ENCODE measurements around the gene PYY. TPM values are rescaled to one million over a fixed set of nuclear protein-coding genes. Genes with fewer than 3 reads are reported as not detected.

The PYY gene
- total RNA-seq, 1 experiment from 2014 or later = 2.0 TPM

DNA sequence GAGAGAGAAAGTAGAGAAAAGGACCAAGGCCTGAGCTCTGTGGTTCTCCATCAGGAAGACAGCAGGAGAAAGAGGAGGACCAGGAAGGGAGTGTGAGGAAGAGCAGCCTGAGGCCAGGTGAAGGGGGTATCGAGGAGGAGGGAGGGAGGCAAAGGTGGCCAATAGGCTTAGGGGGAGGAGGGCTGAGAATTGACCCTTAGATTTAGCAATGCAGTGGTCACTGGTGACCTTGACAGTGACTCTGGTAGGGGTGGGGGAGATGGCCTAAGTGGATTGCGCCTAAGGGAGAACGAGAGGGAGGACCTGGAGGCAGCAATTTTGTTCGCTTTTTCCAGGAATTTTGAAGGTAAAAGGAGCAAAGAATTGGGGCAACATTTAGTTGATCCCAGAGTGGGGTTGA, 45.3 kb upstream of the PYY start:
- Histone ChIP-seq H2BK120ac (ENCODE audit: low read depth, low read length, poor library complexity, severe bottlenecking) (no peak overlapping the region), H4K5ac (ENCODE audit: insufficient read length, low read depth, low read length) (no peak overlapping the region), H3K79me1 (ENCODE audit: insufficient read depth, low read depth, low read length, poor library complexity, severe bottlenecking) (no peaks in the 10 kb centered on the region), H3K4ac (ENCODE audit: low read depth, low read length) (no peak overlapping the region), H3K14ac (ENCODE audit: insufficient read depth, low read length) (no peak overlapping the region), H2BK15ac (ENCODE audit: low read depth, low read length) (no peak overlapping the region), H3K18ac (ENCODE audit: insufficient read length, low read depth, low read length) (no peak overlapping the region), H2AFZ (ENCODE audit: low read length) (no peak overlapping the region), H3K4me2 (ENCODE audit: insufficient read depth, insufficient read length, low read length) (no peak overlapping the region), H4K91ac (ENCODE audit: insufficient read length, low read depth, low read length) (no peak overlapping the region), H3T11ph (ENCODE audit: low read length) (no peak overlapping the region), H3K79me2 (ENCODE audit: insufficient read depth, low read length) (no peaks in the 10 kb centered on the region), H3K56ac (ENCODE audit: insufficient read length, low read depth, low read length) (no peak overlapping the region), H3K27me3 (ENCODE audit: insufficient read depth, low read length) (no peaks in the 10 kb centered on the region), H3K4me1 (ENCODE audit: insufficient read depth, low read length) (no peaks in the 10 kb centered on the region), H3K9me3 (ENCODE audit: control insufficient read depth, low read depth, low read length) (no peaks in the 10 kb centered on the region), H3K27ac (ENCODE audit: insufficient read length, low read depth, low read length) (no peak overlapping the region), H4K8ac (replicated peaks; ENCODE audit: insufficient read length, low read depth, low read length) (no peak overlapping the region), H3K9ac (ENCODE audit: extremely low read depth, insufficient read length, low read length) (no peak overlapping the region), H2BK20ac (ENCODE audit: low read depth, low read length, poor library complexity, severe bottlenecking) (no peak overlapping the region), H3K23ac (ENCODE audit: insufficient read length, low read depth, low read length) (no peak overlapping the region), H4K20me1 (ENCODE audit: control insufficient read depth, insufficient read depth, insufficient read length) (no peaks in the 10 kb centered on the region), H2BK5ac (ENCODE audit: insufficient read length, low read length) (no peak overlapping the region), H2AK5ac (ENCODE audit: insufficient read length, low read length) (no peak overlapping the region), H2BK12ac (ENCODE audit: insufficient read length, low read depth, low read length) (no peak overlapping the region), H3K23me2 (ENCODE audit: insufficient read length, low read depth, low read length, poor library complexity, severe bottlenecking) (peaks cover 6% of the 10 kb centered on the region)
- H3K36me3 Mint-ChIP-seq (ENCODE audit: insufficient read depth in 1 of 3, low read depth in 3 of 3) = no peaks in the 10 kb centered on the region
- TF ChIP-seq, protein P1, sequence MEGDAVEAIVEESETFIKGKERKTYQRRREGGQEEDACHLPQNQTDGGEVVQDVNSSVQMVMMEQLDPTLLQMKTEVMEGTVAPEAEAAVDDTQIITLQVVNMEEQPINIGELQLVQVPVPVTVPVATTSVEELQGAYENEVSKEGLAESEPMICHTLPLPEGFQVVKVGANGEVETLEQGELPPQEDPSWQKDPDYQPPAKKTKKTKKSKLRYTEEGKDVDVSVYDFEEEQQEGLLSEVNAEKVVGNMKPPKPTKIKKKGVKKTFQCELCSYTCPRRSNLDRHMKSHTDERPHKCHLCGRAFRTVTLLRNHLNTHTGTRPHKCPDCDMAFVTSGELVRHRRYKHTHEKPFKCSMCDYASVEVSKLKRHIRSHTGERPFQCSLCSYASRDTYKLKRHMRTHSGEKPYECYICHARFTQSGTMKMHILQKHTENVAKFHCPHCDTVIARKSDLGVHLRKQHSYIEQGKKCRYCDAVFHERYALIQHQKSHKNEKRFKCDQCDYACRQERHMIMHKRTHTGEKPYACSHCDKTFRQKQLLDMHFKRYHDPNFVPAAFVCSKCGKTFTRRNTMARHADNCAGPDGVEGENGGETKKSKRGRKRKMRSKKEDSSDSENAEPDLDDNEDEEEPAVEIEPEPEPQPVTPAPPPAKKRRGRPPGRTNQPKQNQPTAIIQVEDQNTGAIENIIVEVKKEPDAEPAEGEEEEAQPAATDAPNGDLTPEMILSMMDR (conservative IDR thresholded peaks at IDR 0.05) = no peak
- WGBS (ENCODE audit: extremely low coverage, insufficient read length, low lambda C conversion rate) = no CpG with 5 or more reads among the region's 4 CpGs
- no peak overlapping the region for H3K4me3 Mint-ChIP-seq
- H3K27me3 Mint-ChIP-seq (ENCODE audit: low read depth) = peaks cover 32% of the 10 kb centered on the region
- H3K4me1 Mint-ChIP-seq = peaks cover 3 to 12% of the 10 kb centered on the region in 2 experiments; a peak in 3 of 4 replicates
- no peak for DNase-seq
- no peaks in the 10 kb centered on the region for H3K9me3 Mint-ChIP-seq
- H3K27ac Mint-ChIP-seq = no peak overlapping the region

Measured in H9 (cell line).